ENCODE results near the gene LGMN. TPM values are rescaled to one million over a fixed set of nuclear protein-coding genes. Genes with fewer than 3 reads are reported as not detected.

The LGMN gene
- total and polyA plus RNA-seq, 9 of the 15 experiments (the other 6 are each of a cell fraction or from before 2014, with no cell fraction given) = 0.05 to 1.4 (median 0.43) TPM; not detected in 2

DNA sequence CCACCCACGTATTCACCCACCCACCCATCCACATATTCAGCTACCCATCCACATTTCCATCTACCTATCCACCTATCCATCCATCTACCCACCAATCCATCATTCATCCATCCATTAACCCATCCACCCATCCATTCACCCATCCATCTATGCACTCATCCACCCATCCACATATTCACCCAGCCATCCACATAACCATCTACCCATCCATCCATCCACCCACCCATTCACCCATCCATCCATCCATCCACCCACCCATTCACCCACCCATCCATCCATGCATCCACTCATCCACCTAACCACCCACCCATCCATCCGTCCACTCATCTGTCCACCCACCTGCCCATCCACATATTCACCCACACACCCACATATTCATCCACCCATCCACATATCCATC, 70.5 kb downstream of the LGMN start:
- H3K79me2 ChIP-seq (ENCODE audit: control insufficient read depth, insufficient read depth, low read length) = no peaks in the 10 kb centered on the region
- H4K20me1 ChIP-seq (replicated peaks; ENCODE audit: control insufficient read depth, insufficient read depth, low read length) = no peaks in the 10 kb centered on the region
- FAIRE-seq (no peak), ATAC-seq (no peak), DNase-seq (ENCODE audit: extremely low read depth in 1 of 4, low spot score in 3 of 4) (no peak)
- H3K36me3 ChIP-seq (ENCODE audit: control insufficient read depth, insufficient read depth, low read length) = no peaks in the 10 kb centered on the region
- no peak overlapping the region for H3K9ac ChIP-seq (ENCODE audit: insufficient read depth in 1 of 2, low read depth in 2 of 2, low read length in 2 of 2)
- TF ChIP-seq SMARCA4 (IDR thresholded peaks at IDR 0.05) (no peak), MED1 (CRISPR knock-in tag; IDR thresholded peaks at IDR 0.05; ENCODE audit: borderline replicate concordance) (no peak), NFIX (CRISPR knock-in tag; IDR thresholded peaks at IDR 0.05; ENCODE audit: low read depth) (no peak), PYGO2 (tag; IDR thresholded peaks at IDR 0.05) (no peak), NELFE (IDR thresholded peaks at IDR 0.05; ENCODE audit: insufficient read depth, insufficient read length) (no peak), MTF1 (CRISPR knock-in tag; IDR thresholded peaks at IDR 0.05; ENCODE audit: borderline replicate concordance) (no peak), FOXM1 (IDR thresholded peaks at IDR 0.05; ENCODE audit: low read depth) (no peak), FOXM1 (CRISPR knock-in tag; IDR thresholded peaks at IDR 0.05; ENCODE audit: low read depth) (no peak), ZNF766 (CRISPR knock-in tag; conservative IDR thresholded peaks at IDR 0.05) (no peak), HLTF (IDR thresholded peaks at IDR 0.05) (no peak)
- TF ChIP-seq, protein P1, sequence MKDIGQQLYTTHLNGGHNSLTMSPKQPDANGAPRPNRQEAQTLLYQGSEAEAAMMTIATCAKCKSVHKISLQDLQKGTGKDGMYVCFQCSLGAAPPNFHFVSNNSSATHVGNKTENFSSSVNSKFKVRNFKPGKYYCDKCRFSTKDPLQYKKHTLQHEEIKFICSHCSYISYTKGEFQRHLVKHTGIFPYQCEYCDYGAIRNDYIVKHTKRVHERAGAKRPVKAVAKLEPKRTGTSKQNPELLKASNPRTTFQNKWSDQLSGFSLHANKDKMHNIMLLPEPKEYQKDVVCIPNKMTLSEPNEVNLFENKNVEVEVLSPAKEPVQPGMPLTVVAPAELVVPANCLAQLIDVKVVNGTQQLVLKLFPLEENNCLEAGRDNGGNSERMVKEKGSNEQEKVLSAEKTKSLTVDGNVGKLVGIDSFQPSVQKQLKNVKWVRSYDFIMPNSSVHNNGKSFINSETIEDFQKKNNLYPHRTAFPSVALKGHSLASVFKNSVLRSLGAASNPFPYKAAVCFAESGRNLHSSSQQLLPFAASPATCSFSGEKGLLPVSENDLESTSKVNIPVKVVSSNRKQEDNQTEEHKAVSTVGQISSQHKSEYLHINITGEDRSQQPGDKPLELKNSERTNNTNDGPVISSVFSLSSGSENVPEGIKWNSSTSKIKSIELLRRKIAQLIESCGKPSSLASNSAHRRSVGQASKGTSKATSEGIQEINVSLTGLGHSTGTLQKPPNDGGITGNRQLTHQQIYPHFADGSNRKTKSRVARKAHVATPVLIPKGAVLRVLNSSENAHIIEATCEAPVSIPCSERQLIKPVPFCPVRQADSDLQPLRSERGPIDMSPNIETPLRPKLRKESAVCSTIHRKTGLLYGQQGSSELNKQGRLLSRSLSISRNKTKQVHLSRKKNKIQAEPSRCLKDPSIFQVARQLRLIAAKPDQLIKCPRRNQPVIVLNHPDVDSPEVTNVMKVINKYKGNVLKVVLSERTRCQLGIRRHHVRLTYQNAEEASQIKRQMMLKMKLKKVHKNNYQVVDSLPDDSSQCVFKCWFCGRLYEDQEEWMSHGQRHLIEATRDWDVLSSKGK (CRISPR knock-in tag; IDR thresholded peaks at IDR 0.05) = no peak
- TF ChIP-seq, protein P2, sequence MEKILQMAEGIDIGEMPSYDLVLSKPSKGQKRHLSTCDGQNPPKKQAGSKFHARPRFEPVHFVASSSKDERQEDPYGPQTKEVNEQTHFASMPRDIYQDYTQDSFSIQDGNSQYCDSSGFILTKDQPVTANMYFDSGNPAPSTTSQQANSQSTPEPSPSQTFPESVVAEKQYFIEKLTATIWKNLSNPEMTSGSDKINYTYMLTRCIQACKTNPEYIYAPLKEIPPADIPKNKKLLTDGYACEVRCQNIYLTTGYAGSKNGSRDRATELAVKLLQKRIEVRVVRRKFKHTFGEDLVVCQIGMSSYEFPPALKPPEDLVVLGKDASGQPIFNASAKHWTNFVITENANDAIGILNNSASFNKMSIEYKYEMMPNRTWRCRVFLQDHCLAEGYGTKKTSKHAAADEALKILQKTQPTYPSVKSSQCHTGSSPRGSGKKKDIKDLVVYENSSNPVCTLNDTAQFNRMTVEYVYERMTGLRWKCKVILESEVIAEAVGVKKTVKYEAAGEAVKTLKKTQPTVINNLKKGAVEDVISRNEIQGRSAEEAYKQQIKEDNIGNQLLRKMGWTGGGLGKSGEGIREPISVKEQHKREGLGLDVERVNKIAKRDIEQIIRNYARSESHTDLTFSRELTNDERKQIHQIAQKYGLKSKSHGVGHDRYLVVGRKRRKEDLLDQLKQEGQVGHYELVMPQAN (IDR thresholded peaks at IDR 0.05; ENCODE audit: borderline replicate concordance) = no peak
- intact Hi-C loops (cut with micrococcal nuclease) = no loop called here
- H3K9me1 ChIP-seq (ENCODE audit: control insufficient read depth, insufficient read depth, low read length) = no peaks in the 10 kb centered on the region
- ChIA-PET POLR2A (no interaction called here), CTCF (ENCODE audit: low intra/inter-chr PET ratio) (no interaction called here)
- H3K4me1 ChIP-seq (replicated peaks in 1 of 2; ENCODE audit: control insufficient read depth in 2 of 2, insufficient read depth in 2 of 2, low read length in 2 of 2) = no peaks in the 10 kb centered on the region; a peak in 1 of 5 replicates
- no peak overlapping the region for H2AFZ ChIP-seq (ENCODE audit: low read depth, low read length)
- no peaks in the 10 kb centered on the region for H3K9me3 ChIP-seq (replicated peaks; ENCODE audit: control insufficient read depth, insufficient read depth, low read depth, low read length)
- in situ Hi-C loops (cut with MboI) = no loop called here
- no peak overlapping the region for H3K4me3 ChIP-seq
- 0% methylated on average over 1 of the region's 2 CpGs for WGBS (ENCODE audit: insufficient coverage, low coverage, missing lambda C conversion rate)
- H3K4me2 ChIP-seq (ENCODE audit: insufficient read depth, low read length) = no peak overlapping the region
- BruUV-seq (replicated peaks) = no TSS peak
- no peak overlapping the region for H3K27ac ChIP-seq (ENCODE audit: extremely low read depth, low read depth, low read length)
- peaks cover 0 to 12% of the 10 kb centered on the region in 2 experiments; a peak in 1 of 5 replicates for H3K27me3 ChIP-seq (ENCODE audit: control insufficient read depth in 2 of 2, insufficient read depth in 2 of 2, low read length in 2 of 2)
